ENCODE data around the gene CCL2. TPM values are rescaled to one million over a fixed set of nuclear protein-coding genes. Genes with fewer than 3 reads are reported as not detected.

Gene CCL2
- total RNA-seq, 1 experiment from 2014 or later: 1.4 TPM

- no peaks in the 10 kb centered on the region for H3K27me3 ChIP-seq (ENCODE audit: insufficient read depth, low read length)
- no peaks in the 10 kb centered on the region for H4K20me1 ChIP-seq (ENCODE audit: control insufficient read depth, insufficient read depth, insufficient read length)
- H3K9me3 ChIP-seq (ENCODE audit: control insufficient read depth, low read depth, low read length): no peaks in the 10 kb centered on the region
- no peaks in the 10 kb centered on the region for H3K9me3 Mint-ChIP-seq
- H3K27ac ChIP-seq (ENCODE audit: insufficient read length, low read depth, low read length): no peak overlapping the region
- peaks cover 12 to 14% of the 10 kb centered on the region in 2 experiments for H3K4me1 Mint-ChIP-seq
- no peaks in the 10 kb centered on the region for H3K4me1 ChIP-seq (ENCODE audit: insufficient read depth, low read length)
- no peaks in the 10 kb centered on the region for H3K79me1 ChIP-seq (ENCODE audit: insufficient read depth, low read depth, low read length, poor library complexity, severe bottlenecking)
- no peaks in the 10 kb centered on the region for H3K23me2 ChIP-seq (ENCODE audit: insufficient read length, low read depth, low read length, poor library complexity, severe bottlenecking)
- H2AK5ac ChIP-seq (ENCODE audit: insufficient read length, low read length): no peak overlapping the region
- H3K36me3 Mint-ChIP-seq (ENCODE audit: insufficient read depth in 1 of 3, low read depth in 3 of 3): no peaks in the 10 kb centered on the region
- H3T11ph ChIP-seq (ENCODE audit: low read length): no peak overlapping the region
- no peak overlapping the region for H2AFZ ChIP-seq (ENCODE audit: low read length)
- no peak for TF ChIP-seq CTCF (conservative IDR thresholded peaks at IDR 0.05)
- no peak for DNase-seq
- no peak overlapping the region for H3K4me3 Mint-ChIP-seq
- no peak overlapping the region for H3K23ac ChIP-seq (ENCODE audit: insufficient read length, low read depth, low read length)
- no peaks in the 10 kb centered on the region for H3K79me2 ChIP-seq (ENCODE audit: insufficient read depth, low read length)
- no peak overlapping the region for H3K4ac ChIP-seq (ENCODE audit: low read depth, low read length)
- no peak overlapping the region for H2BK120ac ChIP-seq (ENCODE audit: low read depth, low read length, poor library complexity, severe bottlenecking)
- no peak overlapping the region for H2BK15ac ChIP-seq (ENCODE audit: low read depth, low read length)
- H4K5ac ChIP-seq (ENCODE audit: insufficient read length, low read depth, low read length): no peak overlapping the region
- no peak overlapping the region for H2BK20ac ChIP-seq (ENCODE audit: low read depth, low read length, poor library complexity, severe bottlenecking)
- H4K8ac ChIP-seq (replicated peaks; ENCODE audit: insufficient read length, low read depth, low read length): no peak overlapping the region
- H3K27me3 Mint-ChIP-seq (ENCODE audit: low read depth): no peaks in the 10 kb centered on the region; the same call in none of the 2 replicates
- H4K91ac ChIP-seq (ENCODE audit: insufficient read length, low read depth, low read length): no peak overlapping the region
- H3K9ac ChIP-seq (ENCODE audit: extremely low read depth, insufficient read length, low read length): no peak overlapping the region
- no peak overlapping the region for H3K56ac ChIP-seq (ENCODE audit: insufficient read length, low read depth, low read length)
- H3K18ac ChIP-seq (ENCODE audit: insufficient read length, low read depth, low read length): no peak overlapping the region
- no peak overlapping the region for H3K14ac ChIP-seq (ENCODE audit: insufficient read depth, low read length)
- no peak overlapping the region for H2BK5ac ChIP-seq (ENCODE audit: insufficient read length, low read length)
- no peak overlapping the region for H2BK12ac ChIP-seq (ENCODE audit: insufficient read length, low read depth, low read length)
- H3K4me2 ChIP-seq (ENCODE audit: insufficient read depth, insufficient read length, low read length): no peak overlapping the region
- no CpG with 5 or more reads among the region's 7 CpGs for WGBS (ENCODE audit: extremely low coverage, insufficient read length, low lambda C conversion rate)
- no peak overlapping the region for H3K27ac Mint-ChIP-seq
These were observed 11.4 kb upstream of the CCL2 start for GRCh38 chr17:34243364-34244320.
